GM12878 (cell line): Measurements from ENCODE around the gene LRFN2.

ENCODE experiments used
- MEF2A ChIP-seq: IDR thresholded peaks from 2 replicates; pipeline ENCODE4 v1.6.1; 2011; ENCODE audit warnings: low read depth, mild to moderate bottlenecking, low read length, moderate library complexity; ENCODE audit not compliant: insufficient read depth
- POLR2A ChIP-seq: IDR thresholded peaks from 2 replicates; pipeline ENCODE4 v1.6.1; 2011; ENCODE audit warnings: low read depth, mild to moderate bottlenecking, low read length
- SPI1 ChIP-seq: IDR thresholded peaks from 2 replicates; pipeline ENCODE4 v1.6.1; 2011; ENCODE audit warnings: low read depth, mild to moderate bottlenecking, low read length, moderate library complexity, borderline replicate concordance; ENCODE audit not compliant: insufficient read depth
- TF ChIP-seq, protein P1 (sequence below), 3 experiments: IDR thresholded peaks in 2 of 3; conservative IDR thresholded peaks in 1 of 3; 2 replicates each; pipeline ENCODE4 v1.5.1; 2011; ENCODE audit warnings: low read depth in 3 of 3, low read length in 3 of 3, mild to moderate bottlenecking in 3 of 3, control low read depth in 2 of 3, moderate library complexity in 2 of 3, inconsistent platforms in 1 of 3, mixed read lengths in 1 of 3; ENCODE audit not compliant: control insufficient read depth in 2 of 3, insufficient read depth in 1 of 3; ENCODE audit errors: extremely low read depth in 1 of 3
- TF ChIP-seq, protein P2 (sequence below): IDR thresholded peaks from 2 replicates; pipeline ENCODE4 v1.6.1; 2011; ENCODE audit warnings: borderline replicate concordance, low read depth, mild to moderate bottlenecking, moderate library complexity, low read length; ENCODE audit not compliant: insufficient read depth, poor library complexity, severe bottlenecking

DNA sequence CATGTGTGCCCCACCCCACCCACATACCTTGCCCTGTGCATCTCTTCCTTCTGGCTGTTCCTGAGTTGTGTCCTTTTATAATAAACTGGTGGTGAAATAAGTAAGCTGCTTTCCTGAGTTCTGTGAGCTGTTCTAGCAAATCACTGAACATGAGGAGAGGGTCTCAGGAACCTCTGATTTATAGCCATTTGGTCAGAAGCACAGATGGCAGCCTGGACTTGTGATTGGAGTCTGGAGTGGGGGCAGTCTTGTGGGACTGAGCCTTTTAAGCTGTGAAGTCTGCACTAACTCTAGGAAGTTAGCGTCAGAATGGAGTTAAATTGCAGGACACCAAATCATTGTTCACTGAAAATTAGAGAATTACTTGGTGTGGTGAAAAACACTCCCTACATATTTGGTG is 245.4 kb downstream of the LRFN2 start:
- TF ChIP-seq SPI1, result no peak
- TF ChIP-seq, protein P1, sequence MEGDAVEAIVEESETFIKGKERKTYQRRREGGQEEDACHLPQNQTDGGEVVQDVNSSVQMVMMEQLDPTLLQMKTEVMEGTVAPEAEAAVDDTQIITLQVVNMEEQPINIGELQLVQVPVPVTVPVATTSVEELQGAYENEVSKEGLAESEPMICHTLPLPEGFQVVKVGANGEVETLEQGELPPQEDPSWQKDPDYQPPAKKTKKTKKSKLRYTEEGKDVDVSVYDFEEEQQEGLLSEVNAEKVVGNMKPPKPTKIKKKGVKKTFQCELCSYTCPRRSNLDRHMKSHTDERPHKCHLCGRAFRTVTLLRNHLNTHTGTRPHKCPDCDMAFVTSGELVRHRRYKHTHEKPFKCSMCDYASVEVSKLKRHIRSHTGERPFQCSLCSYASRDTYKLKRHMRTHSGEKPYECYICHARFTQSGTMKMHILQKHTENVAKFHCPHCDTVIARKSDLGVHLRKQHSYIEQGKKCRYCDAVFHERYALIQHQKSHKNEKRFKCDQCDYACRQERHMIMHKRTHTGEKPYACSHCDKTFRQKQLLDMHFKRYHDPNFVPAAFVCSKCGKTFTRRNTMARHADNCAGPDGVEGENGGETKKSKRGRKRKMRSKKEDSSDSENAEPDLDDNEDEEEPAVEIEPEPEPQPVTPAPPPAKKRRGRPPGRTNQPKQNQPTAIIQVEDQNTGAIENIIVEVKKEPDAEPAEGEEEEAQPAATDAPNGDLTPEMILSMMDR (IDR thresholded peaks at IDR 0.05 in 2 of 3, conservative IDR thresholded peaks at IDR 0.05 in 1 of 3; ENCODE audit: control insufficient read depth in 2 of 3, extremely low read depth in 1 of 3, insufficient read depth in 1 of 3, low read depth in 3 of 3, low read length in 3 of 3), result no peak
- no peak for TF ChIP-seq MEF2A
- TF ChIP-seq, protein P2, sequence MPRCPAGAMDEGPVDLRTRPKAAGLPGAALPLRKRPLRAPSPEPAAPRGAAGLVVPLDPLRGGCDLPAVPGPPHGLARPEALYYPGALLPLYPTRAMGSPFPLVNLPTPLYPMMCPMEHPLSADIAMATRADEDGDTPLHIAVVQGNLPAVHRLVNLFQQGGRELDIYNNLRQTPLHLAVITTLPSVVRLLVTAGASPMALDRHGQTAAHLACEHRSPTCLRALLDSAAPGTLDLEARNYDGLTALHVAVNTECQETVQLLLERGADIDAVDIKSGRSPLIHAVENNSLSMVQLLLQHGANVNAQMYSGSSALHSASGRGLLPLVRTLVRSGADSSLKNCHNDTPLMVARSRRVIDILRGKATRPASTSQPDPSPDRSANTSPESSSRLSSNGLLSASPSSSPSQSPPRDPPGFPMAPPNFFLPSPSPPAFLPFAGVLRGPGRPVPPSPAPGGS, result no peak
- TF ChIP-seq POLR2A, result no peak
